HG03175 (cell line): ENCODE data around the gene OTC.

Experiments used
- ATAC-seq: cut with Tn5 transposase; IDR thresholded peaks from one replicate; pipeline ENCODE4 v1.9.1; 2021; ENCODE audit warnings: mild to moderate bottlenecking, moderate library complexity; ENCODE audit not compliant: unreplicated experiment

OTC gene

DNA sequence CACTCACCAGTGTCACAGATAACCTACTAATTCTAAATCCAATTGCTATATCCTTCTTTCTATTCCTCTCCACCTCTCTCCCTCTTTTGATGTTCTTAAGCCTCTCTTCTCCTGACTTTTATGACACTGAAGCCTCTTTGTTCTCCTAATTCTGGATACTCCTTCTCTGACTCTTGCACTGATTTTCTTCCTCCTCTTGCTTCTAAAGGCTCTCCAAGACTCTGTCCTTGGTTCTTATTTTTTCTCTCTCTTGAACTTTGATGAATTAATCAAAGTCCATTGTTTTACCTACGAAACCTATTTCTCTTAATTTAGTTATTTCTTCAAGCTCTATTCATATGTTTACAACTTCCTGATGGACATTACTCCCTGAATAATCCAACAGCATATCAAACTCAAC is 113.3 kb downstream of the OTC start:
- no peak for ATAC-seq

DNA sequence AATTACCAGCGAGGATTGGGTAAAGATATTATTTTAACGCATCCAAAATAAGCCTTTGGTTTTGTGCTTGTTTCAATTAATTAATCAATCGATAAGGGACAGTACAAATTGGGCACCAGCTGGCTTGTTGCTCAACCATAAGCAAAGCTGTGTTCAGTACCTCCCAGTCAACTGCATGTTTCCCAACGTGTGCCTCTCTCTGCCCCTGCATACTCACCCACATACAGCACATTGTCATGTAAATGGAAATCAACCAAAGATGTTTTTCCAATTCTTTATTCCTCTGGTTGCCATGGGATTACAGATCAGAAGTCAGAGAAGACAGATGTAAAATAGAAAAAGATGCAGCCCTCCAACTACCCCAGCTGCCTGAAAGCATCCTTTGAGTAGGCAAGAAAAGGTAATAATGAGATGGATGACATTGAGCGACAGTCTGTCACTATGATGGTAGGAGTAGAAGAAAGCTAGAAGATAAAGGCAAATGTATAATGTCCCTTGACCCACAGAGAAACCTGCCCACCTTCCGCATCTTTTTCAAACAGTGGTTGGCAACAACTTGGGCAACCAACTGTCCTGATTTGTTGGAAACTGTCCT is 116.3 kb downstream of the OTC start:
- no peak for ATAC-seq
